ENCODE measurements around the gene EYS.
"Not testable (repeated sequence)": the region's sequence is repeated elsewhere in the genome, so short reads cannot be mapped to it uniquely, and the experiment has no call there.

EYS gene

DNA sequence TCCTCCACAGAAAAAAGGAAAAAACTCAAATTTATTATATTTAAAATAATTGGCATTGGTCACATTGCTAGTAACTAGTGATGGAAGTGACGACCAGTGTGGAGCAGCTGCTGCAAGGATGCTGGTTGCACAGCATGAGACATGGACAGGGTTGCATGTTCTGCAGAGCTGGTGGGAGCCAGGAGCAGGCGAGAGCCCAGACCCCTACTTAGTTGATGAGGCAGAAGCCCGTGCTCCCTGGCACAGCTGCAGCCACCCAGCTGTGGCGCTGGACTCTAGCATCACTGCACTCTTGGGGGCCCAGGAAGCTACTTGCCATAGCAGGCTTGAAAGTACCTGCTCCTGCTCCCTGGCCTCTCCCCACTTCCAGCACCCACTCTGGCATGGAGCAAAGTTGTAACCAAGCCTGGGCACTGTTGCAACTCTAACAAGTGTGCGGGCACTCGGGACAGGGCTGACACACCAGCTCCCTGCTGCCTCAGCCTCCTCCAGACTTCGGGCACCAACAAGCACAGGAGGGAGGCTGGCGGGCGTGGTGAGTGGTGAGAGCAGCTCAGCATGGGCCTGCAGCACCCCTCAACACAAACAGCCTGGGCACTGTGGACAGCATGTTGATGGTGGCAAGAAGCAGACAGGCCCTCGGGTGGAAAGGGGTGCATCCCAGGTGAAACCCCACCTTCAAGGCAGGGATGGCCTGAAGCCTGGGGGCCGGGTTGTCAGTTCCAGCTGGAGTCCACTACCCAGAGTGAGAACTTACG is 69.6 kb downstream of the EYS start:
- TF ChIP-seq, protein P1, sequence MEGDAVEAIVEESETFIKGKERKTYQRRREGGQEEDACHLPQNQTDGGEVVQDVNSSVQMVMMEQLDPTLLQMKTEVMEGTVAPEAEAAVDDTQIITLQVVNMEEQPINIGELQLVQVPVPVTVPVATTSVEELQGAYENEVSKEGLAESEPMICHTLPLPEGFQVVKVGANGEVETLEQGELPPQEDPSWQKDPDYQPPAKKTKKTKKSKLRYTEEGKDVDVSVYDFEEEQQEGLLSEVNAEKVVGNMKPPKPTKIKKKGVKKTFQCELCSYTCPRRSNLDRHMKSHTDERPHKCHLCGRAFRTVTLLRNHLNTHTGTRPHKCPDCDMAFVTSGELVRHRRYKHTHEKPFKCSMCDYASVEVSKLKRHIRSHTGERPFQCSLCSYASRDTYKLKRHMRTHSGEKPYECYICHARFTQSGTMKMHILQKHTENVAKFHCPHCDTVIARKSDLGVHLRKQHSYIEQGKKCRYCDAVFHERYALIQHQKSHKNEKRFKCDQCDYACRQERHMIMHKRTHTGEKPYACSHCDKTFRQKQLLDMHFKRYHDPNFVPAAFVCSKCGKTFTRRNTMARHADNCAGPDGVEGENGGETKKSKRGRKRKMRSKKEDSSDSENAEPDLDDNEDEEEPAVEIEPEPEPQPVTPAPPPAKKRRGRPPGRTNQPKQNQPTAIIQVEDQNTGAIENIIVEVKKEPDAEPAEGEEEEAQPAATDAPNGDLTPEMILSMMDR (IDR thresholded peaks at IDR 0.05; ENCODE audit: low read depth, low read length): no peak

DNA sequence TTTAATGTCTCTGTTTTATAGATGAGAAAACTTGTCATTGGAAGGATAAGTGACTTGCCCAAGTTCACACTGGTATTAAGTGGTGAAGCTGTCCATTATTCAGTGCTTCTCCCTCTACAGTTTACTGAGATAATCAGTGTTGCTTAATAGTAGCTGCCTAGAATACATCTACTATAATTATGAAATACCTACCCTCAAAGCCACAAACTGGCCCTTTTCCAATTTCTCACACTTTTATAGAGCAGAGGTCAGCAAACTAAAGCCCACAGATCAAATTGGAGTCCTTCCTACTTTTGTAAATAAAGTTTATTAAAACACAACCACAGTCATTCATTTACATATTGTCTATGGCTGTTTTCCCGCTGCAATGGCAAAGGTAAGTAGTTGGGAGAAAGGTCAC is 73.5 kb downstream of the EYS start:
- TF ChIP-seq, protein P1 (IDR thresholded peaks at IDR 0.05; ENCODE audit: low read depth, low read length): no peak
- H3K4me3 ChIP-seq (ENCODE audit: low read depth, low read length): no peak overlapping the region

More for the DNA sequence above, 69.6 kb downstream of the EYS start:
- no peak overlapping the region for H3K4me3 ChIP-seq (ENCODE audit: low read depth, low read length)

DNA sequence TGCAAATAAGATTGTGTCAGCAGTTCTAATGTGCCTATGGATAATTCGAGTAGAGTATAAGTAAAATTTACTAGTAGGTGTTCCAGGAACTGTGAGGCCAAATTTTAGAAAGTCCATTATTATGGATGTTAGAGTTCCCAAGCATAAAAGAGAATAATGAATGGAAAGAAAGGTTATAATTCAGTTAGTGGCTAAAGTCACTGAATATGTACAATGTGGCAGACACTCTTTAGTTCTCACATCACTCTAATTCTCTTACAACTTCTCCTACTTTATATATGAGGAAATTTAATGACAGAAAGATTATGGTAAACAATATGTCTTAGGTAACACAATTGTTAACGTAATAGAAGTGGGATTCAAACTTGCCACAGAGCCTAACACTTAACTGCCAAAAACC is 75.3 kb downstream of the EYS start:
- TF ChIP-seq, protein P1 (IDR thresholded peaks at IDR 0.05; ENCODE audit: low read depth, low read length): no peak
- no peak overlapping the region for H3K4me3 ChIP-seq (ENCODE audit: low read depth, low read length)

DNA sequence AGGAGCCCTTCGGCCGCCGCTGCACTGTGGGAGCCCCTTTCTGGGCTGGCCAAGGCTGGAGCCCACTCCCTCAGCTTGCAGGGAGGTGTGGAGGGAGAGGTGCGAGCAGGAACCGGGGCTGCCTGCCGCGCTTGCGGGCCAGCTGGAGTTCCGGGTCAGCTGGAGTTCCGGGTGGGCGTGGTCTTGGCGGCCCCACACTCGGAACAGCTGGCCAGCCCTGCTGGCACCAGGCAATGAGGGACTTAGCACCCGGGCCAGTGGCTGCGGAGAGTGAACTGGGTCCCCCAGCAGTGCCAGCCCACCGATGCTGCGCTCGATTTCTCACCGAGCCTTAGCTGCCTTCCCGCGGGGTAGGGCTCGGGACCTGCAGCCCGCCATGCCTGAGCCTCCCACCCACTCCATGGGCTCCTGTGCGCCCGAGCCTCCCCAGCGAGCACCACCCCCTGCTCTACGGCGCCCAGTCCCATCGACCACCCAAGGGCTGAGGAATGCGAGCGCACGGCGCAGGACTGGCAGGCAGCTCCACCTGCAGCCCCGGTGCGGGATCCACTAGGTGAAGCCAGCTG is 79.5 kb downstream of the EYS start:
- H3K4me3 ChIP-seq (ENCODE audit: low read depth, low read length): not testable (repeated sequence)

DNA sequence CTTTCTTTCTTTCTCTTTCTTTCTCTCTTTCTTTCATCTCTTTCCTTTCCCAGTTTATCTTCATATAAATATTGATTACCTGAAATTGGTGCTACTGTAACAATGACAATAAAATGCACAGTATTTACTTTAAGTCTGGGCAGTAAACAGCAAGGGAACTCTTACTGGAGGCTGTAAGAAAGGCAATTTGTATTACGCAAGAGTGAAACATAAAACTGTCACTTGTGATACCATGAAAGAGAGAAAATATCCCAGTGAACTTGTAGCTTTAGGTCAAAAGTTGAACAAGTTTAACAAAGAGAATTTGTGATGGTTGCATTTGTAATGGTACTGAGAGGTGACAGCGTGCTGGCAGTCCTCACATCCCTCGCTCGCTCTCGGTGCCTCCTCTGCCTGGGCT is 80.0 kb downstream of the EYS start:
- TF ChIP-seq, protein P1 (IDR thresholded peaks at IDR 0.05; ENCODE audit: low read depth, low read length): no peak
- H3K4me3 ChIP-seq (ENCODE audit: low read depth, low read length): no peak overlapping the region

DNA sequence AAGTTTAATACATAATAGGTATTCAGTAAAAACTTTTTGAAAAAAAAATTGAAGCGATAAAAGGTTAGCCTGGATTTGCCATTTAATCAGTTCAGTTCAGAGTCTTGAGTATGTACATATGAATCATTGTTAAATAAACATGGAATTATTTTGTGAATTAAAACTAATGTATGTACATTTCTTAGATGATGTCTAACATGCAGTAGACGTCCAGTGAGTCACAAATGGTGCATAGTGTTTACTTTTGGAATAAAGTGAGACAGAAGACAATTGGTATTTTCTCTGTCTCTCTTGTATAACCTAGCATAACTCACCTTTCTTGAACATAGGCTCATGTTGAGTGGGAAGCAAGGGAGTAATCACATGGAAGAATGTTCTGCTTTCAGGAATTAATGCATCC is 83.5 kb downstream of the EYS start:
- TF ChIP-seq, protein P1 (IDR thresholded peaks at IDR 0.05; ENCODE audit: low read depth, low read length): no peak
- no peak overlapping the region for H3K4me3 ChIP-seq (ENCODE audit: low read depth, low read length)

DNA sequence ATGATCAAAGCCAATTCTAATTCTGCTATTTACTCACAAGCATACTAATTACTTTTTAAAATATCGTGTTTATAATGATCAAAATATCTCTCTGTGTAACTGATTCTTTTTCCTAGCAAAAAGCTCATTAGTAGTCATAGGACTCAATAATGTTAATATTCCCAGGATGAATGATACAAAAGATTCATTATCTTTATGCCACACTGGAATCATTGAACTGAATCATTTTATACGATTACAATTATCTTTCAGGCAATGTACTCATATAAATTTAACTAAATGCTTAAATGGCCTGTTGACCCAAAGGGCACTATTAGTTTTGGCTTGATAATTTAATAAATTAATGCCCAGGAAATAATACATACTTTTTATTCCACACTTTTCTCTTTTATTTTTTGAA is 96.3 kb downstream of the EYS start:
- TF ChIP-seq, protein P1 (IDR thresholded peaks at IDR 0.05; ENCODE audit: low read depth, low read length): no peak

More for the DNA sequence above, 96.3 kb downstream of the EYS start:
- no peak overlapping the region for H3K4me3 ChIP-seq (ENCODE audit: low read depth, low read length)
